Measurements from ENCODE around the gene TDRD1.
A peak's percentile ranks its signal among the peaks of the same experiment; 100 is the strongest.
"Not testable (repeated sequence)": the region's sequence is repeated elsewhere in the genome, so short reads cannot be mapped to it uniquely, and the experiment has no call there.

TDRD1 gene

GRCh38 chr10:114179148-114179547 lies at the start of gene TDRD1:
Gene TDRD1 (plus strand): TSS chr10:114179353. CDS start chr10:114187832, 8,479 bp downstream.
- no peak for DNase-seq

GRCh38 chr10:114131094-114131493 lies 48.1 kb upstream of the TDRD1 start:
- no peak for DNase-seq

GRCh38 chr10:114135476-114135875 lies 43.7 kb upstream of the TDRD1 start:
- DNase-seq = no peak

- DNase-seq = no peak
These were observed 40.6 kb upstream of the TDRD1 start for GRCh38 chr10:114138581-114138980.

GRCh38 chr10:114140036-114140435 lies 39.1 kb upstream of the TDRD1 start:
- DNase-seq = no peak

GRCh38 chr10:114140827-114141226 lies 38.3 kb upstream of the TDRD1 start:
- not testable (repeated sequence) for DNase-seq

GRCh38 chr10:114142018-114142417 lies 37.1 kb upstream of the TDRD1 start:
- DNase-seq = no peak

- DNase-seq = no peak
These were observed 36.0 kb upstream of the TDRD1 start for GRCh38 chr10:114143160-114143559.

GRCh38 chr10:114149476-114149875 lies 29.7 kb upstream of the TDRD1 start:
- DNase-seq = not testable (repeated sequence)

- DNase-seq = no peak
These were observed 27.7 kb upstream of the TDRD1 start for GRCh38 chr10:114151486-114151885.

GRCh38 chr10:114151892-114152291 lies 27.3 kb upstream of the TDRD1 start:
- no peak for DNase-seq

GRCh38 chr10:114157912-114158311 lies 21.2 kb upstream of the TDRD1 start:
- no peak for DNase-seq

- no peak for DNase-seq
These were observed 16.1 kb upstream of the TDRD1 start for GRCh38 chr10:114163062-114163461.

- DNase-seq = no peak
These were observed 13.1 kb upstream of the TDRD1 start for GRCh38 chr10:114166043-114166442.

- DNase-seq = no peak
These were observed 12.7 kb upstream of the TDRD1 start for GRCh38 chr10:114166494-114166893.

GRCh38 chr10:114167985-114168384 lies 11.2 kb upstream of the TDRD1 start:
- DNase-seq = no peak

- no peak for DNase-seq
These were observed 10.6 kb upstream of the TDRD1 start for GRCh38 chr10:114168450-114169009.

GRCh38 chr10:114172216-114172615 lies 6.9 kb upstream of the TDRD1 start:
- DNase-seq = no peak

GRCh38 chr10:114172776-114173602 lies 6.2 kb upstream of the TDRD1 start:
- DNase-seq = no peak

GRCh38 chr10:114173603-114173920 lies 5.6 kb upstream of the TDRD1 start:
- DNase-seq = no peak

- peak; percentile 98 for DNase-seq
These were observed 5.0 kb upstream of the TDRD1 start, which contains the start of gene CCDC186 for GRCh38 chr10:114173921-114174694. Gene CCDC186 (minus strand): TSS chr10:114174203. CDS start chr10:114163268, 10,935 bp downstream.

GRCh38 chr10:114174695-114175188 lies 4.4 kb upstream of the TDRD1 start:
- DNase-seq = no peak

GRCh38 chr10:114175667-114176066 lies 3.5 kb upstream of the TDRD1 start:
- no peak for DNase-seq

GRCh38 chr10:114176511-114176910 lies 2.6 kb upstream of the TDRD1 start:
- DNase-seq = no peak
